Naive thymus-derived CD4-positive, alpha-beta T cell (primary cell): ENCODE measurements around the gene HOXD9. TPM values are rescaled to one million over a fixed set of nuclear protein-coding genes. Genes with fewer than 3 reads are reported as not detected.

Source experiments
- ATAC-seq: fragments of 150-1000 bp; cut with Tn5 transposase; 2 replicates; pipeline ENCODE4 v1.10.0; 2021; ENCODE audit warnings: mild to moderate bottlenecking, moderate library complexity
- CTCF ChIA-PET: fragments of 350-600 bp; sonication (Branson Sonifier 250); formaldehyde crosslinking; loops from one replicate; lab custom pipeline; 2021; ENCODE audit warnings: antibody characterized with exemption; lab: Charles Lee
- POLR2A ChIA-PET: fragments of 350-600 bp; sonication (Branson Sonifier 250); formaldehyde crosslinking; loops from one replicate; lab custom pipeline; 2021; ENCODE audit warnings: antibody characterized with exemption, inconsistent platforms; lab: Charles Lee
- DNase-seq, 9 donors: peaks; one replicate each; pipeline versions ENCODE4 v3.0.0 to v3.0.0-alpha.2; 2020 to 2022; ENCODE audit warnings: mixed read lengths in 1 of 9
- H3K27ac ChIP-seq: one replicate; pipeline ENCODE4 v1.7.0; 2013; ENCODE audit warnings: mild to moderate bottlenecking, low read depth, low read length, moderate library complexity
- H3K27me3 ChIP-seq, 2 donors: one replicate each; pipeline ENCODE4 v1.7.0; 2013; ENCODE audit warnings: low read length in 2 of 2, mild to moderate bottlenecking in 2 of 2, moderate library complexity in 2 of 2; ENCODE audit not compliant: control insufficient read depth in 2 of 2, insufficient read depth in 2 of 2
- H3K36me3 ChIP-seq, 3 experiments: 1 replicate in 2 of 3; 2 replicates in 1 of 3; pipeline ENCODE4 v1.7.0; 2013; ENCODE audit warnings: low read length in 3 of 3, mild to moderate bottlenecking in 3 of 3, moderate library complexity in 1 of 3; ENCODE audit not compliant: insufficient read depth in 3 of 3, control insufficient read depth in 2 of 3
- H3K4me1 ChIP-seq, 2 donors: one replicate each; pipeline ENCODE4 v1.7.0; 2013; ENCODE audit warnings: low read length in 2 of 2, mild to moderate bottlenecking in 2 of 2, moderate library complexity in 1 of 2; ENCODE audit not compliant: control insufficient read depth in 2 of 2, insufficient read depth in 2 of 2
- H3K4me3 ChIP-seq: 2 replicates; pipeline ENCODE4 v1.7.0; 2013; ENCODE audit warnings: mild to moderate bottlenecking, low read length
- H3K9me3 ChIP-seq, 3 experiments: 1 replicate in 2 of 3; 2 replicates in 1 of 3; pipeline ENCODE4 v1.7.0; 2013; ENCODE audit warnings: low read length in 3 of 3; ENCODE audit not compliant: control insufficient read depth in 2 of 3
- H3K27ac Mint-ChIP-seq, 9 donors: one replicate each; pipeline ENCODE4 v1.8.0; 2020 to 2022; ENCODE audit warnings: mixed read lengths in 9 of 9, mild to moderate bottlenecking in 8 of 9, moderate library complexity in 5 of 9, inconsistent platforms in 2 of 9
- H3K27me3 Mint-ChIP-seq, 5 donors: one replicate each; pipeline ENCODE4 v1.8.0; 2021 to 2022; ENCODE audit warnings: mixed read lengths in 5 of 5, mild to moderate bottlenecking in 1 of 5
- H3K36me3 Mint-ChIP-seq, 5 donors: one replicate each; pipeline ENCODE4 v1.8.0; 2020 to 2022; ENCODE audit warnings: mixed read lengths in 5 of 5, mild to moderate bottlenecking in 3 of 5, inconsistent platforms in 1 of 5
- H3K4me1 Mint-ChIP-seq, 7 donors: one replicate each; pipeline ENCODE4 v1.8.0; 2020 to 2022; ENCODE audit warnings: mixed read lengths in 7 of 7, mild to moderate bottlenecking in 3 of 7, inconsistent platforms in 1 of 7
- H3K4me3 Mint-ChIP-seq, 10 donors: one replicate each; pipeline ENCODE4 v1.8.0; 2020 to 2022; ENCODE audit warnings: mild to moderate bottlenecking in 10 of 10, mixed read lengths in 10 of 10, moderate library complexity in 6 of 10, inconsistent platforms in 2 of 10
- H3K9me3 Mint-ChIP-seq, 11 donors: one replicate each; pipeline ENCODE4 v1.8.0; 2020 to 2022; ENCODE audit warnings: mixed read lengths in 11 of 11, mild to moderate bottlenecking in 4 of 11, inconsistent platforms in 1 of 11, moderate library complexity in 1 of 11
- intact Hi-C, 2 donors: fragments of 100-400 bp; cut with micrococcal nuclease; formaldehyde crosslinking; loops; one replicate each; pipeline ENCODE4 v1.15.1; 2023
- polyA plus RNA-seq, 2 donors: library from polyadenylated mRNA; unstranded; fragments of 300-500 nt; fragmentation: Illumina TruSeq; gene quantifications; one replicate each; pipeline ENCODE4 v1.2.3, GENCODE V29; 2021
- total RNA-seq, 6 experiments: library from RNA in 5 of 6; stranded (reverse) in 5 of 6; gene quantifications; 1 replicate in 5 of 6; 2 replicates in 1 of 6; pipeline ENCODE4 v1.2.3 and lab custom pipeline; 2021 to 2026

Gene HOXD9
- total and polyA plus RNA-seq, 7 experiments from 2014 or later, result not detected

DNA sequence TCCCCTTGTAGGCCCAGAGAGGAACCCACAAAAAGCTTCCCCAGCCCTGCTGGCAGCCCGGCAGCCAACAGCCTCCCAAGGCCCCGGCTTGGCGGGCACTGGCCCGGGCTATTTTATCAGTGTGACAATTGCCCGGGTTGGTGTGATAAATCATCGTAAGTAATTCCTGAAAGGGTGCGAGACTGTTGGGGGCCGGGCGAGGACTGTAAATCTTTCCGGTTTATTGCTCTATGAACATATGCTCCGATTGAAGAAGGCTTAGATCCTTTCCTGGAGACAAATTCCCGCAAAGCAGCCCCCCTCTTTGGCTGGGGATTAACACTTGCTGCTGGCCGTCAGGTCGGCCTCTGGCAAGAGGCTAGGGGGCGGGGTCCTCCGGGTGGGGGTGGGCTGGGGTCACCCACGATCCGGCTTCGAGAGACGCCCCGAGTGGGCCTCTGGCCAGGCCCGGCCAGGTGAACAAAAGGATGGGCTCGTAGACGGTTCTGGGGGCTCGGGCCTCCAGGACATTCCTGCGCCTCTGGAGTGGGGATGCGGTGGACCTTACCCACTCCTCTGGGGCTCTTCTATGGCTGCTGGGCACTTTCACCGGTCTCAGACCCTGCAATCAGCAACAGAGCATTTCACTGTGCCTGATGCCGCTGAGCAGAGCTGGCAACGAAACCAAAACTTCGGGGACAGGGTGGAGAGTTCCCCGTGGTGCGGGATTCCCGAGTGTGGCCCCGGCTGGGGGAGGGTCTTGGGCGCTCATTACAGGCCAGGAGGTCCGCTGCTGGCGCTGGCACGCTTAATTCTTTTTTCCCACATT is 36.5 kb downstream of the HOXD9 start:
- ChIA-PET POLR2A (no interaction called here), CTCF (no interaction called here)
- H3K4me1 Mint-ChIP-seq, result peaks cover 5 to 27% (median 21%) of the 10 kb centered on the region in 7 donors
- H3K27me3 ChIP-seq, result peaks cover 10 to 60% of the 10 kb centered on the region in 2 donors
- no peak overlapping the region for H3K4me3 ChIP-seq
- peaks cover 0 to 4% (median 0%) of the 10 kb centered on the region in 5 donors for H3K36me3 Mint-ChIP-seq
- H3K9me3 Mint-ChIP-seq, result peaks cover 0 to 17% (median 1%) of the 10 kb centered on the region in 11 donors
- H3K27ac ChIP-seq, result no peak overlapping the region
- peaks cover 73 to 91% (median 87%) of the 10 kb centered on the region in 5 donors for H3K27me3 Mint-ChIP-seq
- no peaks in the 10 kb centered on the region for H3K36me3 ChIP-seq
- DNase-seq, result no peak
- peaks cover 0 to 6% of the 10 kb centered on the region in 2 donors for H3K4me1 ChIP-seq
- no peak for ATAC-seq
- peaks cover 0 to under 1% (median 0%) of the 10 kb centered on the region in 3 experiments for H3K9me3 ChIP-seq
- H3K4me3 Mint-ChIP-seq, result peak overlapping the region in 5 of 10 donors; percentile 13 to 60 (median 41)
- intact Hi-C loops, result no loop called here
- H3K27ac Mint-ChIP-seq, result no peak overlapping the region

DNA sequence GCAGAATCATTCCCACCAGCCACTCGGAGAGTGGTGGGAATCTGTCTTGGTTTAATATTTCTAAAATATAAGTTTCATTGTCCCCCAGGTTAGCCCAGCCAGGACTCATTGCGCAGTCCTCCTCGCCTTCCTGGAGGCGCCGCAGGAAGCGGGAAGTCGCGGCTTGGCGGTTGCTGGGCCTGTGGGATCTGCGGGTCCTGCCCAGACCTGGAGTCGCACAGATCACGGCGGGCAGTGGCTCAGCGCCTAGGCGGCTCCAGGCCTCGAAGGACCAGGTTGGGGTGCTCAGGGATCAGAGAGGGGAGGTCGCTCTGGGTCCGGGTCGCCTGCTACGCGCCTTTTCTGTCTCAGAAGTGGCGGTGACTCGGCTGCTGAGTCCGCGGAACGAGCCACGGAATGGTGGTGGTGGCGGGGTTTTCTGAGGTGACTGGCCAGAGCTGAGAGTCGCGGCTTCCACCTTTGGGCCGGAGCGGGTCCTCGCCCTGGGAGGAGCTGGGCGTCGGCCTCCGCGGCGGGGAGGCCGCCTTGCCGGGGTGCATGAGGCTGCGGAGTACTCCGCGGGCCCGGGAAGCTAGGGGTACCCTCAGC is 37.2 kb downstream of the HOXD9 start:
- H3K36me3 ChIP-seq, result no peaks in the 10 kb centered on the region
- peaks cover 0 to 21% (median 5%) of the 10 kb centered on the region in 11 donors for H3K9me3 Mint-ChIP-seq
- peaks cover 0 to 5% (median 0%) of the 10 kb centered on the region in 3 experiments for H3K9me3 ChIP-seq
- peaks cover 72 to 91% (median 87%) of the 10 kb centered on the region in 5 donors for H3K27me3 Mint-ChIP-seq
- peaks cover 0 to 8% (median 3%) of the 10 kb centered on the region in 5 donors for H3K36me3 Mint-ChIP-seq
- no peak for ATAC-seq
- H3K27ac Mint-ChIP-seq, result no peak overlapping the region
- H3K4me1 ChIP-seq, result peaks cover 0 to 6% of the 10 kb centered on the region in 2 donors
- H3K4me3 Mint-ChIP-seq, result peak overlapping the region in 3 of 10 donors; percentile 13 to 48 (median 36)
- no peak overlapping the region for H3K27ac ChIP-seq
- ChIA-PET POLR2A (no interaction called here), CTCF (interaction anchor here (0.6 kb wide), 1 partner anchor 216 kb away, joined by 3 read pairs; no protein-coding TSS in a partner anchor)
- H3K4me3 ChIP-seq, result no peak overlapping the region
- no peak for DNase-seq
- H3K27me3 ChIP-seq, result peaks cover 10 to 60% of the 10 kb centered on the region in 2 donors
- peaks cover 8 to 31% (median 27%) of the 10 kb centered on the region in 7 donors for H3K4me1 Mint-ChIP-seq
- intact Hi-C loops, result loop anchor here in 1 of 2 donors (5.0 to 10.0 kb wide), 2 partner anchors 47 to 1825 kb away; partner anchors contain the start of gene SP9

DNA sequence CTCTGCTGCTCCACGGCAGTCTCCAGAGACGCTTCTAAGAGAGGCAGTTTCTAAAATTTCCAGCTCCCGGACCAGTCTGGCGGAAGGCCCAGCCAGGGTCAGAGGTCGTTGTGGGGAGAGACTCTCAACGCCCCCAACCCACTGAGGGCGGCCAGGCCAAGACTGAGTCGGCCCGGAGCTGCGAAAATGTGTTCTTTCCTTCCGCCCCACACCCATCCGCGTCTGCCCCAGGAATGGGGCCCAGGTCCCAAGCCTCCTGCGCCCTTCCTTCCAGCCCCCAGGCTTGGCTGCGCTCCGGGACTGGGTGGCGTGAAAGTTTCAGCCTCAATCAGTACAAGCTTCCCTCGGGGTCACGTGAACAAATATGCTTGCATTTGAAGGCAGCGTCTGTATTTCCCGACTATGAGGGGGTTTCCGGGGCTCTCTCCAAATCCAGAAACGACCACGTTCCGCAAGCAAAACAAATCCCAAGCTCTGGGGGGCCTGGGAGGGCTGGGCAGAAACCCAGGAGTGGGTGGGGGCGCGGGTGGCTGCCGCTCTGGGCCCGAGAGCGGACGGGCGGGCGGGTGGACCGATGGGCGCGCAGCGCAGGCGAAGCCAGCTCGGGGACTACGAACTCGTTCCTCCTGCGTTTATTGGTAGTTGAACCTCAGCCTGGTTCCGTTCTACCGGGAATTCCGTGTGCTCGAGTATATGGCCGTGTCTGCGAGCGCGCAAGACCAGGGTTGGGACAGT is 37.9 kb downstream of the HOXD9 start:
- CTCF ChIA-PET, result interaction anchor here (0.6 kb wide), 1 partner anchor 215 kb away, joined by 3 read pairs; no protein-coding TSS in a partner anchor
- Histone ChIP-seq H3K36me3 (no peaks in the 10 kb centered on the region), H3K4me1 (peaks cover 0 to 6% of the 10 kb centered on the region in 2 donors), H3K27ac (no peak overlapping the region), H3K4me3 (no peak overlapping the region), H3K27me3 (peaks cover 10 to 63% of the 10 kb centered on the region in 2 donors), H3K9me3 (peaks cover 0 to 5% (median 0%) of the 10 kb centered on the region in 3 experiments)
- ATAC-seq (no peak), DNase-seq (no peak)
- H3K27me3 Mint-ChIP-seq, result peaks cover 69 to 91% (median 88%) of the 10 kb centered on the region in 5 donors
- POLR2A ChIA-PET, result no interaction called here
- H3K4me1 Mint-ChIP-seq, result peaks cover 8 to 34% (median 27%) of the 10 kb centered on the region in 7 donors
- intact Hi-C loops, result loop anchor here in 1 of 2 donors (5.0 to 10.0 kb wide), 2 partner anchors 48 to 1826 kb away; partner anchors contain the start of gene SP9
- peaks cover 0 to 8% (median 3%) of the 10 kb centered on the region in 5 donors for H3K36me3 Mint-ChIP-seq
- H3K9me3 Mint-ChIP-seq, result peaks cover 0 to 21% (median 5%) of the 10 kb centered on the region in 11 donors
- peak overlapping the region in 5 of 10 donors; percentile 32 to 46 (median 41) for H3K4me3 Mint-ChIP-seq
- peak overlapping the region in 1 of 9 donors; percentile 30 for H3K27ac Mint-ChIP-seq

DNA sequence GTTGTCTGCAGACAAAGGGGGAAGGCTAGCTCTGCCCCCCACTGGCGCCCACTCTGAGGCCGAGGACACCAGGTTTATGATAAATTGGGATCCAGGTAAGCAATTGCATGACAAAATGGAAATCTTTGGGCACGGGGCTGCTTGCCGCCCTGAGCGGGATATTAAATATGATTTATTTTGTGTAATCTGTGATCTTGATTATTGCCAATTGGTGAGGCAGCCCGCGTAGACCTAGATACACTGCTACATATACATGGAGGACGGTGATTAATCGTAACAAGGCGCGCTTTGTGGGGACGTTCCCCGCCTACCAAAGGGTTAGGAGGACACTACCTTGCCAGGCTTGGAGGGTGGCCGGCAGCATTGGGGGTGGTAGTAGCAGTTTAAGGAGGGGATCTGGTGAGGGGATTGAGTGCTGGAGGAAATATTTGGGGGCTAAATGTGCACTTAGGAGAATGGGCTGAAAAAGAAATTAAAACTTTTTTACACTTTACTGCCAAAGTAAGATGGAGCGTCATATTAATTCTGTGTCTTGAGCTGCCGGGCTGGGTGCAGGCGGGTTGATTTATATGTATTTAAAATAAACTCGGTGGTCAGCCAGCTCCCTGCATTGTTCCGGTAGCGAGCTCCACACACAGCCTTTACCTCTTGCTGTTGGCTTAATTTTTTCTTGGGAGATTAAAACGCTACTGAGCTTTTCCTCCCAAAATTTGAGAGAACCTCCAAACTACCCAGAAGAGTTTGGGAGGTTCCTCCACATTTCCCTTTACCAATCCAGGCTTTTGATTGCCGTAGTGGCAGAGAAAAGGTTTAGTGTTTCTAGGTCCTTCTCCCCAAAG is 38.7 kb downstream of the HOXD9 start:
- Histone ChIP-seq H3K4me1 (peaks cover 0 to 6% of the 10 kb centered on the region in 2 donors), H3K36me3 (no peaks in the 10 kb centered on the region), H3K27me3 (peaks cover 10 to 58% of the 10 kb centered on the region in 2 donors), H3K9me3 (peaks cover 0 to 5% (median 0%) of the 10 kb centered on the region in 3 experiments), H3K4me3 (no peak overlapping the region), H3K27ac (no peak overlapping the region)
- Mint-ChIP-seq H3K27ac (peak overlapping the region in 1 of 9 donors; percentile 30), H3K9me3 (peaks cover 0 to 21% (median 5%) of the 10 kb centered on the region in 11 donors), H3K4me1 (peaks cover 8 to 34% (median 27%) of the 10 kb centered on the region in 7 donors), H3K4me3 (peak overlapping the region in 4 of 10 donors; percentile 0 to 46 (median 42)), H3K36me3 (peaks cover 0 to 8% (median 3%) of the 10 kb centered on the region in 5 donors), H3K27me3 (peaks cover 68 to 91% (median 88%) of the 10 kb centered on the region in 5 donors)
- ChIA-PET POLR2A (no interaction called here), CTCF (interaction anchor here (0.8 kb wide), 1 partner anchor 15 kb away, joined by 3 read pairs; no protein-coding TSS in a partner anchor)
- no peak for ATAC-seq
- DNase-seq, result no peak
- intact Hi-C loops, result loop anchor here in 1 of 2 donors (5.0 to 10.0 kb wide), 2 partner anchors 49 to 1826 kb away; partner anchors contain the start of gene SP9

DNA sequence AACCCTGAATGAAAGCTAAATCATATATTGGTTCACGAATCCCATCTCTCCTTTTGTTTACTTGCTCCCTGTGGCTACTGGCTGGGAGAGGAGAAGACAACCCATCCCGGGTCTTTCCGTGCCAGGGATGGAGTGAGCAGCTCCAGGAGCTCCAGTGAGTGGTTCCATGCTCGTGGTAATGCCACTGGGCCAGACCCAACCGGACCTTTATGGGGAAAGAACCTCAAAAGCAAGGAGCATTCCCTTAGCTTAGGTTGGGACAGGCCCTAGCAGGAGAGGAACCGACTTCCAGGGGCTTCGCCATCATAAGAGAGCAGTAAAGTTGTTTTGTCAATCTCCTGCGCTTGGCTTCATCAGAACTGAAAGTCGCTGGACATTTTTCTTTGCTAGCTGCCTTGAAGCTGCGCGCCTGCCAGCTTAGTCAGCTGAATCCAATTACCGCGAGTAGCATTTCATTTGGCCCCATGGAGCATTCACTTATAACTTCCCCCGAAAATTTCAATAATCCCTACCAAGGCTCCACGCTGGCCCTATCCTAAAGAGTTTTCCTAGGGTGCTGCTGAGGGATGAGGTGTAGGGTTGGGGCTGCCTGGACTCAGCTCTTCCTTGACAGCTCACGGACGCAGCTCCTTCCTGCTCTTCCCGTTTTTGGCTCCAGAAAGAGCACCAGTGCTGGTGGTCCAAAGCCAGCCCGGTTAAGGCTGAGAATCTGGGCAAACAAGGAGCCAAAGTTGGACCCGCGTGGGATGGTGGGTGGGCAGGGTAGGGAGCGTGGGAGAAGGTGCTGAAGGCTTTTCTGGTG is 39.5 kb downstream of the HOXD9 start:
- Mint-ChIP-seq H3K27me3 (peaks cover 72 to 92% (median 90%) of the 10 kb centered on the region in 5 donors), H3K36me3 (peaks cover 0 to 8% (median 3%) of the 10 kb centered on the region in 5 donors), H3K4me3 (peak overlapping the region in 3 of 10 donors; percentile 7 to 28 (median 23)), H3K4me1 (peaks cover 8 to 32% (median 23%) of the 10 kb centered on the region in 7 donors), H3K9me3 (peaks cover 0 to 25% (median 5%) of the 10 kb centered on the region in 11 donors), H3K27ac (peak overlapping the region in 1 of 9 donors; percentile 65)
- ChIA-PET CTCF (interaction anchor here (0.8 kb wide), 1 partner anchor 16 kb away, joined by 3 read pairs; no protein-coding TSS in a partner anchor), POLR2A (no interaction called here)
- Histone ChIP-seq H3K4me3 (no peak overlapping the region), H3K36me3 (no peaks in the 10 kb centered on the region), H3K4me1 (peaks cover 0 to 6% of the 10 kb centered on the region in 2 donors), H3K9me3 (peaks cover 0 to 5% (median 0%) of the 10 kb centered on the region in 3 experiments), H3K27me3 (peaks cover 10 to 54% of the 10 kb centered on the region in 2 donors), H3K27ac (no peak overlapping the region)
- no peak for DNase-seq
- intact Hi-C loops, result loop anchor here in 1 of 2 donors (2.0 to 10.0 kb wide), 3 partner anchors 50 to 1827 kb away; partner anchors contain the start of gene SP9
- no peak for ATAC-seq
